GM19239 (cell line): ENCODE results near the gene LRRC4B.

Experiments used
- DNase-seq: peaks from one replicate; pipeline ENCODE4 v3.0.0; 2011; ENCODE audit warnings: low spot score; ENCODE audit not compliant: insufficient read length
- FAIRE-seq: peaks from 2 replicates; lab custom pipeline; 2011; peaks lifted over from hg19 to GRCh38; lab: Jason Lieb, UNC

The LRRC4B gene

GRCh38 chr19:50492303-50493052 lies 75.8 kb downstream of the LRRC4B start:
- DNase-seq: no peak
- no peak for FAIRE-seq

GRCh38 chr19:50490991-50491472 lies 77.2 kb downstream of the LRRC4B start:
- FAIRE-seq (no peak), DNase-seq (no peak)

- FAIRE-seq (no peak), DNase-seq (no peak)
Measured at GRCh38 chr19:50490411-50490811, 77.8 kb downstream of the LRRC4B start.

- FAIRE-seq: no peak
Measured at GRCh38 chr19:50489461-50490011, 78.7 kb downstream of the LRRC4B start.

GRCh38 chr19:50488389-50489194 lies 79.6 kb downstream of the LRRC4B start:
- DNase-seq (no peak), FAIRE-seq (no peak)

More at GRCh38 chr19:50489461-50490011, 78.7 kb downstream of the LRRC4B start:
- DNase-seq: no peak

- DNase-seq (no peak), FAIRE-seq (no peak)
Measured at GRCh38 chr19:50486823-50487515, 81.3 kb downstream of the LRRC4B start.

- DNase-seq: no peak
- no peak for FAIRE-seq
Measured at GRCh38 chr19:50485284-50485955, 82.8 kb downstream of the LRRC4B start.

- FAIRE-seq: no peak
Measured at GRCh38 chr19:50482916-50483315, 85.3 kb downstream of the LRRC4B start.

GRCh38 chr19:50482271-50482855 lies 85.9 kb downstream of the LRRC4B start:
- no peak for FAIRE-seq

More at GRCh38 chr19:50482916-50483315, 85.3 kb downstream of the LRRC4B start:
- no peak for DNase-seq

GRCh38 chr19:50481351-50482149 lies 86.7 kb downstream of the LRRC4B start:
- DNase-seq (no peak), FAIRE-seq (no peak)

More at GRCh38 chr19:50482271-50482855, 85.9 kb downstream of the LRRC4B start:
- DNase-seq: no peak

GRCh38 chr19:50480281-50481111 lies 87.7 kb downstream of the LRRC4B start:
- no peak for DNase-seq
- no peak for FAIRE-seq

- no peak for FAIRE-seq
- DNase-seq: no peak
Measured at GRCh38 chr19:50479761-50480251, 88.4 kb downstream of the LRRC4B start.

- FAIRE-seq: no peak
- DNase-seq: no peak
Measured at GRCh38 chr19:50478901-50479715, 89.1 kb downstream of the LRRC4B start.

GRCh38 chr19:50477751-50478515 lies 90.3 kb downstream of the LRRC4B start:
- FAIRE-seq (peak; percentile 8), DNase-seq (no peak)

GRCh38 chr19:50476907-50477238 lies 91.4 kb downstream of the LRRC4B start:
- DNase-seq (no peak), FAIRE-seq (no peak)

- peak; percentile 80 for FAIRE-seq
- DNase-seq: peak; percentile 100
Measured at GRCh38 chr19:50476224-50476906, 91.9 kb downstream of the LRRC4B start, which contains the start of the genes EMC10 and GARIN5A. Gene EMC10, plus strand, starts transcription at chr19:50476507. Its CDS starts 38 bp downstream, at chr19:50476545. Gene GARIN5A, minus strand, starts transcription at chr19:50476848. Its CDS starts 460 bp downstream, at chr19:50476388.
